B cell (primary cell): ENCODE measurements around the gene PSMB5. TPM values are rescaled to one million over a fixed set of nuclear protein-coding genes. Genes with fewer than 3 reads are reported as not detected.

Experiments
- ATAC-seq: fragments of 200-7000 bp; cut with Tn5 transposase; one replicate; pipeline ENCODE4 v1.10.0; 2021; ENCODE audit warnings: low read depth, mild to moderate bottlenecking, moderate number of reproducible peaks, moderate library complexity
- CTCF ChIA-PET: fragments of 350-600 bp; sonication (Branson Sonifier 250); formaldehyde crosslinking; loops from one replicate; lab custom pipeline; 2021; ENCODE audit warnings: antibody characterized with exemption, inconsistent platforms; lab: Charles Lee
- POLR2A ChIA-PET: fragments of 350-600 bp; sonication (Branson Sonifier 250); formaldehyde crosslinking; loops from one replicate; lab custom pipeline; 2021; ENCODE audit warnings: antibody characterized with exemption; lab: Charles Lee
- DNase-seq: peaks from one replicate; pipeline ENCODE4 v3.0.0; 2013
- H2AFZ ChIP-seq: 2 replicates; pipeline ENCODE4 v1.6.1; 2012; ENCODE audit warnings: mild to moderate bottlenecking, low read depth, low read length; ENCODE audit not compliant: insufficient read depth, poor library complexity, severe bottlenecking
- H3K27ac ChIP-seq, 2 donors: 1 replicate in 1 of 2; 2 replicates in 1 of 2; pipeline ENCODE4 v1.5.1; 2012 to 2013; ENCODE audit warnings: low read length in 2 of 2, mild to moderate bottlenecking in 2 of 2, moderate library complexity in 1 of 2
- H3K27me3 ChIP-seq, 4 experiments: fragments of 200-600 bp in 1 of 4; sonication (generic) in 1 of 4; replicated peaks in 1 of 4; 1 replicate in 2 of 4; 2 replicates in 2 of 4; pipeline versions ENCODE4 v1.6.1 to v1.7.0; 2013 to 2016; ENCODE audit warnings: low read length in 3 of 4, mild to moderate bottlenecking in 2 of 4, mixed read lengths in 1 of 4, moderate library complexity in 1 of 4; ENCODE audit not compliant: insufficient read depth in 4 of 4, control insufficient read depth in 3 of 4; ENCODE audit errors: control extremely low read depth in 1 of 4
- H3K36me3 ChIP-seq, 2 experiments: replicated peaks in 1 of 2; 1 replicate in 1 of 2; 2 replicates in 1 of 2; pipeline versions ENCODE4 v1.6.1 to v1.7.1; 2013; ENCODE audit warnings: low read length in 1 of 2; ENCODE audit not compliant: insufficient read depth in 2 of 2, control insufficient read depth in 1 of 2; ENCODE audit errors: control extremely low read depth in 1 of 2, extremely low read depth in 1 of 2
- H3K4me1 ChIP-seq, 2 donors: fragments of 200-600 bp in 1 of 2; sonication (generic) in 1 of 2; 1 replicate in 1 of 2; 2 replicates in 1 of 2; pipeline versions ENCODE4 v1.5.1 to v1.6.1; 2013 to 2017; ENCODE audit warnings: low read length in 2 of 2; ENCODE audit not compliant: control insufficient read depth in 2 of 2, insufficient read depth in 2 of 2
- H3K4me2 ChIP-seq: replicated peaks from 2 replicates; pipeline ENCODE3; 2012; ENCODE audit warnings: mild to moderate bottlenecking, low read depth, low read length; ENCODE audit not compliant: poor library complexity, severe bottlenecking
- H3K4me3 ChIP-seq, 5 experiments: fragments of 200-600 bp in 1 of 5; sonication (generic) in 1 of 5; 1 replicate in 3 of 5; 2 replicates in 2 of 5; pipeline versions ENCODE4 v1.5.1 to v1.7.0; 2011 to 2016; ENCODE audit warnings: low read length in 4 of 5, mild to moderate bottlenecking in 4 of 5, low read depth in 2 of 5, control low read depth in 1 of 5, moderate library complexity in 1 of 5; ENCODE audit not compliant: insufficient read depth in 1 of 5; ENCODE audit errors: control extremely low read depth in 1 of 5, extremely low read depth in 1 of 5
- H3K79me2 ChIP-seq: fragments of 200-600 bp; sonication (generic); one replicate; pipeline ENCODE4 v1.6.0; 2016; ENCODE audit warnings: low read length; ENCODE audit not compliant: control insufficient read depth, insufficient read depth
- H3K9ac ChIP-seq: fragments of 200-600 bp; sonication (generic); 2 replicates; pipeline ENCODE4 v1.6.1; 2017; ENCODE audit warnings: mild to moderate bottlenecking, low read length, moderate library complexity
- H3K9me3 ChIP-seq, 3 donors: one replicate each; pipeline versions ENCODE4 v1.6.1 to v1.7.1; 2013; ENCODE audit warnings: low read length in 2 of 3; ENCODE audit not compliant: control insufficient read depth in 2 of 3, insufficient read depth in 1 of 3; ENCODE audit errors: control extremely low read depth in 1 of 3
- H4K20me1 ChIP-seq: 2 replicates; pipeline ENCODE4 v1.6.0; 2012; ENCODE audit warnings: mild to moderate bottlenecking, low read length; ENCODE audit not compliant: insufficient read depth, control insufficient read depth, poor library complexity, severe bottlenecking
- H3K27ac Mint-ChIP-seq: one replicate; pipeline ENCODE4 v1.8.0; 2021; ENCODE audit warnings: mixed read lengths
- H3K27me3 Mint-ChIP-seq: one replicate; pipeline ENCODE4 v1.8.0; 2021; ENCODE audit warnings: mixed read lengths
- H3K4me1 Mint-ChIP-seq: one replicate; pipeline ENCODE4 v1.8.0; 2021; ENCODE audit warnings: mixed read lengths
- H3K4me3 Mint-ChIP-seq: one replicate; pipeline ENCODE4 v1.8.0; 2021; ENCODE audit warnings: mixed read lengths
- H3K9me3 Mint-ChIP-seq: one replicate; pipeline ENCODE4 v1.8.0; 2022; ENCODE audit warnings: mixed read lengths; ENCODE audit not compliant: insufficient read depth
- CTCF ChIP-seq: fragments of 200-600 bp; IDR thresholded peaks from one replicate; pipeline ENCODE4 v1.8.0; 2022; ENCODE audit warnings: antibody characterized with exemption, mild to moderate bottlenecking
- EZH2 ChIP-seq: IDR thresholded peaks from 2 replicates; pipeline ENCODE4 v1.6.1; 2012; ENCODE audit warnings: borderline replicate concordance, low read depth, mild to moderate bottlenecking, moderate library complexity, low read length; ENCODE audit not compliant: insufficient read depth, poor library complexity, severe bottlenecking
- WGBS: methylation state at CpG from one replicate; pipeline ENCODE4 v1.1.5; 2013; ENCODE audit warnings: missing lambda C conversion rate; ENCODE audit not compliant: insufficient coverage; 5-methylcytosine and 5-hydroxymethylcytosine counted together
- intact Hi-C: fragments of 100-400 bp; cut with micrococcal nuclease; formaldehyde crosslinking; loops from one replicate; pipeline ENCODE4 v1.10.0; 2022
- polyA plus RNA-seq: library from polyadenylated mRNA; depleted of rRNA; stranded (reverse); fragments of >200 nt; gene quantifications from 2 replicates; pipeline ENCODE4 v1.2.3, GENCODE V29; 2012
- total RNA-seq, 2 donors: library from RNA; stranded (reverse); fragments of 120-200 nt in 1 of 2; gene quantifications; 1 replicate in 1 of 2; 2 replicates in 1 of 2; pipeline versions ENCODE4 v1.2.3 to v1.2.4, GENCODE V29; 2013 to 2022

Gene PSMB5
- total and polyA plus RNA-seq, 2 donors (not counting 1 experiment from before 2014, with no cell fraction given), result 16.5 to 29.0 TPM

GRCh38 chr14:22981876-22982476 lies 52.7 kb downstream of the PSMB5 start:
- WGBS, result 2% methylated on average over 51 of the region's 51 CpGs
- H3K27ac Mint-ChIP-seq, result no peak overlapping the region
- Histone ChIP-seq H3K9me3 (peaks cover 0 to 8% (median 0%) of the 10 kb centered on the region in 3 donors), H2AFZ (peak overlapping the region; percentile 90), H3K4me2 (peak overlapping the region; percentile 95), H3K4me1 (peaks cover 26 to 34% of the 10 kb centered on the region in 2 donors), H3K79me2 (no peaks in the 10 kb centered on the region), H3K27me3 (peaks cover 0 to 31% (median 15%) of the 10 kb centered on the region in 4 experiments), H4K20me1 (no peaks in the 10 kb centered on the region), H3K4me3 (peak overlapping the region; percentile 12 to 80 (median 68)), H3K9ac (peak overlapping the region; percentile 71), H3K36me3 (no peaks in the 10 kb centered on the region), H3K27ac (no peak overlapping the region)
- ChIA-PET CTCF (interaction anchor here (0.7 to 36.3 kb wide), 21 partner anchors 9 to 597 kb away, joined by 3 to 1134 read pairs (median 7); partner anchors contain the start of genes C14orf93, CDH24, PRMT5 and RBM23), POLR2A (interaction anchor here (0.5 to 2.0 kb wide), 3 partner anchors 52 to 76 kb away, joined by 3 to 6 read pairs (median 4); no protein-coding TSS in a partner anchor)
- intact Hi-C loops, result loop anchor here (2.0 to 10.0 kb wide), 4 partner anchors 25 to 667 kb away; partner anchors contain the start of genes HAUS4 and LRP10
- DNase-seq (peak; percentile 56), ATAC-seq (no peak)
- peaks cover 12% of the 10 kb centered on the region for H3K4me1 Mint-ChIP-seq
- no peak overlapping the region for H3K4me3 Mint-ChIP-seq
- TF ChIP-seq CTCF (no peak), EZH2 (peak; percentile 81)
- no peaks in the 10 kb centered on the region for H3K9me3 Mint-ChIP-seq
- peaks cover 4% of the 10 kb centered on the region for H3K27me3 Mint-ChIP-seq
